ENCODE measurements around the gene CDC42EP4. TPM values are rescaled to one million over a fixed set of nuclear protein-coding genes. Genes with fewer than 3 reads are reported as not detected.

CDC42EP4 gene
- total and polyA plus RNA-seq, 9 of the 15 experiments (the other 6 are each of a cell fraction or from before 2014, with no cell fraction given) = 0.65 to 20.8 (median 12.3) TPM

GRCh38 chr17:73348829-73349095, 37.0 kb upstream of the CDC42EP4 start:
- DNase-seq (ENCODE audit: extremely low read depth in 1 of 4, low spot score in 3 of 4) (no peak), ATAC-seq (no peak), FAIRE-seq (no peak)
- H3K4me1 ChIP-seq (replicated peaks in 1 of 2; ENCODE audit: control insufficient read depth in 2 of 2, insufficient read depth in 2 of 2, low read length in 2 of 2) = peaks cover 0 to 5% of the 10 kb centered on the region in 2 experiments; a peak in 1 of 5 replicates
- no peak overlapping the region for H3K4me3 ChIP-seq
- H3K27ac ChIP-seq (ENCODE audit: extremely low read depth, low read depth, low read length) = no peak overlapping the region
- no TSS peak for BruUV-seq (replicated peaks)
- in situ Hi-C loops (cut with MboI) (no loop called here), intact Hi-C loops (cut with micrococcal nuclease) (no loop called here)
- H3K36me3 ChIP-seq (ENCODE audit: control insufficient read depth, insufficient read depth, low read length) = no peaks in the 10 kb centered on the region
- H4K20me1 ChIP-seq (replicated peaks; ENCODE audit: control insufficient read depth, insufficient read depth, low read length) = no peaks in the 10 kb centered on the region
- H3K9me3 ChIP-seq (replicated peaks; ENCODE audit: control insufficient read depth, insufficient read depth, low read depth, low read length) = no peaks in the 10 kb centered on the region
- H3K79me2 ChIP-seq (ENCODE audit: control insufficient read depth, insufficient read depth, low read length) = no peaks in the 10 kb centered on the region
- no peak overlapping the region for H2AFZ ChIP-seq (ENCODE audit: low read depth, low read length)
- no peaks in the 10 kb centered on the region for H3K9me1 ChIP-seq (ENCODE audit: control insufficient read depth, insufficient read depth, low read length)
- WGBS (ENCODE audit: insufficient coverage, low coverage, missing lambda C conversion rate) = 0% methylated on average over 4 of the region's 4 CpGs
- no peak overlapping the region for H3K4me2 ChIP-seq (ENCODE audit: insufficient read depth, low read length)
- POLR2A ChIA-PET = no interaction called here
- no peak overlapping the region for H3K9ac ChIP-seq (ENCODE audit: insufficient read depth in 1 of 2, low read depth in 2 of 2, low read length in 2 of 2)
- peaks cover 27 to 74% of the 10 kb centered on the region in 2 experiments; a peak in 4 of 5 replicates for H3K27me3 ChIP-seq (ENCODE audit: control insufficient read depth in 2 of 2, insufficient read depth in 2 of 2, low read length in 2 of 2)
- CTCF ChIA-PET (ENCODE audit: low intra/inter-chr PET ratio) = no interaction called here
- TF ChIP-seq ZNF639 (CRISPR knock-in tag; conservative IDR thresholded peaks at IDR 0.05 in 1 of 2, IDR thresholded peaks at IDR 0.05 in 1 of 2) = no peak
- TF ChIP-seq ZKSCAN8 (CRISPR knock-in tag; IDR thresholded peaks at IDR 0.05) = no peak
- no peak for TF ChIP-seq ATF7 (IDR thresholded peaks at IDR 0.05)
- TF ChIP-seq ETS2 (tag; IDR thresholded peaks at IDR 0.05; ENCODE audit: borderline replicate concordance, poor library complexity, severe bottlenecking) = no peak
- TF ChIP-seq ZBTB12 (CRISPR knock-in tag; IDR thresholded peaks at IDR 0.05) = no peak
- TF ChIP-seq MTA3 (IDR thresholded peaks at IDR 0.05; ENCODE audit: borderline replicate concordance) = no peak
- TF ChIP-seq IRF9 (tag; IDR thresholded peaks at IDR 0.05) = no peak
- no peak for TF ChIP-seq SRSF3 (IDR thresholded peaks at IDR 0.05; ENCODE audit: insufficient read depth, low read length)
- TF ChIP-seq NR3C1 (CRISPR knock-in tag; IDR thresholded peaks at IDR 0.05) = no peak
- no peak for TF ChIP-seq ZNF785 (CRISPR knock-in tag; IDR thresholded peaks at IDR 0.05)
- TF ChIP-seq TAF9B (IDR thresholded peaks at IDR 0.05; ENCODE audit: partially characterized antibody) = no peak
- no peak for TF ChIP-seq TCF3 (CRISPR knock-in tag; IDR thresholded peaks at IDR 0.05)
- TF ChIP-seq RBBP5 (IDR thresholded peaks at IDR 0.05; ENCODE audit: borderline replicate concordance, insufficient read depth, low read length, poor library complexity, severe bottlenecking) = no peak
- no peak for TF ChIP-seq CHD2 (IDR thresholded peaks at IDR 0.05; ENCODE audit: low read depth, low read length)
- no peak for TF ChIP-seq SIN3B (IDR thresholded peaks at IDR 0.05; ENCODE audit: low read depth)
- no peak for TF ChIP-seq TOE1 (IDR thresholded peaks at IDR 0.05; ENCODE audit: borderline replicate concordance)
- no peak for TF ChIP-seq TOE1 (CRISPR knock-in tag; IDR thresholded peaks at IDR 0.05; ENCODE audit: borderline replicate concordance, low read depth)
- TF ChIP-seq ZNF398 (CRISPR knock-in tag; IDR thresholded peaks at IDR 0.05) = no peak
- TF ChIP-seq NCOA1 (IDR thresholded peaks at IDR 0.05; ENCODE audit: low read depth) = no peak
